DND-41 (cell line): ENCODE measurements around the gene DYNC1I1.

Experiments
- ATAC-seq: fragments of 200-7000 bp; cut with Tn5 transposase; 3 replicates; pipeline ENCODE4 v1.9.1; 2021; ENCODE audit warnings: low read depth; ENCODE audit not compliant: insufficient read depth
- DNase-seq: peaks from one replicate; pipeline ENCODE4 v3.0.0-alpha.2; 2020
- H2AFZ ChIP-seq: 2 replicates; pipeline ENCODE4 v1.6.0; 2012; ENCODE audit warnings: low read depth, low read length
- H3K27ac ChIP-seq: 2 replicates; pipeline ENCODE4 v1.5.1; 2012; ENCODE audit warnings: low read length, inconsistent platforms
- H3K27me3 ChIP-seq: fragments of 200-600 bp; sonication (generic); 2 replicates; pipeline ENCODE4 v1.6.0; 2012; ENCODE audit warnings: low read length, mild to moderate bottlenecking, inconsistent platforms; ENCODE audit not compliant: insufficient read depth, poor library complexity
- H3K36me3 ChIP-seq: 2 replicates; pipeline ENCODE4 v1.5.1; 2012; ENCODE audit warnings: low read length, inconsistent platforms; ENCODE audit not compliant: insufficient read depth
- H3K4me1 ChIP-seq: 2 replicates; pipeline ENCODE4 v1.5.1; 2012; ENCODE audit warnings: mild to moderate bottlenecking, low read length; ENCODE audit not compliant: insufficient read depth
- H3K4me2 ChIP-seq: 2 replicates; pipeline ENCODE4 v1.6.0; 2012; ENCODE audit warnings: mild to moderate bottlenecking, moderate library complexity, low read length, inconsistent platforms; ENCODE audit not compliant: insufficient read depth
- H3K4me3 ChIP-seq, 2 experiments: fragments of 200-600 bp in 1 of 2; shearing (Covaris generic) in 1 of 2; 2 replicates each; pipeline ENCODE4 v1.5.1; 2012 to 2016; ENCODE audit warnings: inconsistent platforms in 2 of 2, low read length in 2 of 2, mild to moderate bottlenecking in 2 of 2, low read depth in 1 of 2, moderate library complexity in 1 of 2
- H3K79me2 ChIP-seq: 2 replicates; pipeline ENCODE4 v1.6.0; 2012; ENCODE audit warnings: low read length, inconsistent platforms; ENCODE audit not compliant: insufficient read depth
- H3K9ac ChIP-seq: 2 replicates; pipeline ENCODE4 v1.6.0; 2012; ENCODE audit warnings: low read depth, mild to moderate bottlenecking, inconsistent platforms, low read length, moderate library complexity
- H3K9me3 ChIP-seq: 2 replicates; pipeline ENCODE4 v1.5.1; 2012; ENCODE audit warnings: low read length, moderate library complexity, mild to moderate bottlenecking, inconsistent platforms; ENCODE audit not compliant: insufficient read depth, severe bottlenecking
- H4K20me1 ChIP-seq: 2 replicates; pipeline ENCODE4 v1.6.0; 2012; ENCODE audit warnings: low read length; ENCODE audit not compliant: insufficient read depth
- CTCF ChIP-seq: IDR thresholded peaks from 2 replicates; pipeline ENCODE4 v1.5.1; 2012; ENCODE audit warnings: borderline replicate concordance, low read length, moderate library complexity, mild to moderate bottlenecking; ENCODE audit not compliant: poor library complexity, severe bottlenecking; ENCODE audit errors: extremely low read depth
- EZH2 ChIP-seq: IDR thresholded peaks from 3 replicates; pipeline ENCODE4 v1.6.1; 2012; ENCODE audit warnings: borderline replicate concordance, low read depth, mild to moderate bottlenecking, moderate library complexity, low read length, inconsistent platforms; ENCODE audit not compliant: severe bottlenecking

Gene DYNC1I1

GRCh38 chr7:95901006-95901405 lies 128.7 kb downstream of the DYNC1I1 start:
- Histone ChIP-seq H3K79me2 (no peaks in the 10 kb centered on the region), H3K27ac (no peak overlapping the region), H3K4me2 (no peak overlapping the region), H3K4me3 (no peak overlapping the region), H3K9me3 (no peaks in the 10 kb centered on the region), H3K9ac (no peak overlapping the region), H3K4me1 (no peaks in the 10 kb centered on the region), H4K20me1 (no peaks in the 10 kb centered on the region), H3K27me3 (peaks cover 2% of the 10 kb centered on the region), H3K36me3 (no peaks in the 10 kb centered on the region), H2AFZ (no peak overlapping the region)
- no peak for TF ChIP-seq CTCF
- TF ChIP-seq EZH2, result no peak
- ATAC-seq (no peak), DNase-seq (no peak)

- Histone ChIP-seq H3K9ac (no peak overlapping the region), H3K27ac (no peak overlapping the region), H3K4me1 (no peaks in the 10 kb centered on the region), H3K27me3 (no peaks in the 10 kb centered on the region), H3K4me2 (no peak overlapping the region), H3K36me3 (no peaks in the 10 kb centered on the region), H2AFZ (no peak overlapping the region), H3K9me3 (no peaks in the 10 kb centered on the region), H3K4me3 (no peak overlapping the region), H4K20me1 (no peaks in the 10 kb centered on the region), H3K79me2 (no peaks in the 10 kb centered on the region)
- no peak for TF ChIP-seq CTCF
- TF ChIP-seq EZH2, result no peak
- DNase-seq (no peak), ATAC-seq (no peak)
These were observed 131.7 kb downstream of the DYNC1I1 start for GRCh38 chr7:95904099-95904498.

- TF ChIP-seq CTCF (no peak), EZH2 (no peak)
These were observed 132.8 kb downstream of the DYNC1I1 start for GRCh38 chr7:95905167-95905566.

GRCh38 chr7:95906851-95907250 lies 134.5 kb downstream of the DYNC1I1 start:
- Histone ChIP-seq H3K4me1 (no peaks in the 10 kb centered on the region), H2AFZ (no peak overlapping the region), H3K4me2 (no peak overlapping the region), H3K79me2 (no peaks in the 10 kb centered on the region), H3K36me3 (no peaks in the 10 kb centered on the region), H3K27ac (no peak overlapping the region), H3K9me3 (no peaks in the 10 kb centered on the region), H3K9ac (no peak overlapping the region), H3K4me3 (no peak overlapping the region), H4K20me1 (no peaks in the 10 kb centered on the region), H3K27me3 (no peaks in the 10 kb centered on the region)
- DNase-seq, result no peak
- no peak for ATAC-seq
- no peak for TF ChIP-seq CTCF
- TF ChIP-seq EZH2, result no peak

More at GRCh38 chr7:95905167-95905566, 132.8 kb downstream of the DYNC1I1 start:
- Histone ChIP-seq H3K79me2 (no peaks in the 10 kb centered on the region), H4K20me1 (no peaks in the 10 kb centered on the region), H3K4me2 (no peak overlapping the region), H3K36me3 (no peaks in the 10 kb centered on the region), H3K9ac (no peak overlapping the region), H3K27ac (no peak overlapping the region), H2AFZ (no peak overlapping the region), H3K27me3 (no peaks in the 10 kb centered on the region), H3K4me3 (no peak overlapping the region), H3K4me1 (no peaks in the 10 kb centered on the region), H3K9me3 (no peaks in the 10 kb centered on the region)
- DNase-seq (peak; percentile 7), ATAC-seq (no peak)
